ENCODE results near the gene PRUNE1.

PRUNE1 gene

DNA sequence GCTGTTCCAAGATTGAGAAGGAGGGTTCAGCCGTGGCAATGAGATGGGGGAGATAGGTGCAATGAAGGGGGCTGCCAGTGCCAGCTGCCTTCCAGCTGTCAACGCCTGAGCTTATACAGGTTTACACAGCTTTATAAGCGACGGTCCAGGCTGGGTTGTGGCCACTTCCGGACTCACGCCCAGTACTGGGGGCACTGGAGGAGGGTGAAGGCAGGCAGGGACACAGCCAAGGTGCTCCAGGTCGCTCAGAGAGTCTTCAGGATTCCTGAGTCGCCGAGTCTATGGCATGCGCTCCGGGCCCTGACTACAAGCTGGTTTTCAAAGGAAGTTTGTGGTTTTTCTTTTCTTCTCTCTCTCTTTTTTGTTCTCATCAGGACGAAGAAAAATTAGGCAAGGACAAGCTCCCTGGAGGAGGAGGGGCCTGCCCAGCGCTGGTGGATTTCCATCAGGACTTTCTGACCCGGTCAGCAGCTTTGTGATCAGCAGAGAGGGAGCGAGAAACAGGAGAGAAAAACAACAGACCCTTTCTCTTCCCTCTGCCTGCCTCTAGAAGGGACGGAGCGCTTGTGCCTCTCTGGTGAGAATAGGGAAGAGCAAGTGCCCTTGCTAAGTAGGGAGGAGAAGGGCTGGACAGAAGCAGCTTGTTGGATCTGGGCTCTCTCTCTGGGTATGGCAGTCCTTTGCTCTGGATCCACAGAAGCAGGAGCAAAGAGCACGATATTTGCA is 1.8 kb upstream of the PRUNE1 start, which contains the start of gene MINDY1:
MINDY1 (minus strand) TSS at position 576 of the 726 bp plus-strand sequence. CDS start 4,285 bp downstream, outside the sequence.
- Histone ChIP-seq H3K4me3 (ENCODE audit: low read length) (peak within 1 kb of the TSS; percentile 8), H3K79me2 (ENCODE audit: control insufficient read depth, insufficient read depth, low read length) (no peaks in the 10 kb centered on the region), H3K36me3 (ENCODE audit: control insufficient read depth, insufficient read depth, low read length) (no peaks in the 10 kb centered on the region), H3K27ac (ENCODE audit: low read depth, low read length) (peak within 1 kb of the TSS; percentile 40), H3K27me3 (ENCODE audit: insufficient read depth, low read length, poor library complexity) (no peaks in the 10 kb centered on the region), H3K4ac (ENCODE audit: low read depth, low read length) (no peak within 1 kb of the TSS), H4K8ac (ENCODE audit: low read depth, low read length) (no peak within 1 kb of the TSS), H3K18ac (ENCODE audit: low read length) (no peak within 1 kb of the TSS), H2AK5ac (ENCODE audit: low read length) (no peak within 1 kb of the TSS), H3K23ac (ENCODE audit: low read length) (peak within 1 kb of the TSS; percentile 92), H4K5ac (ENCODE audit: low read length) (peak within 1 kb of the TSS; percentile 39), H3K56ac (ENCODE audit: low read length) (peak within 1 kb of the TSS; percentile 87), H3K9ac (ENCODE audit: low read length) (peak within 1 kb of the TSS; percentile 69), H2BK5ac (ENCODE audit: low read length) (no peak within 1 kb of the TSS), H3K4me2 (ENCODE audit: low read length) (peak within 1 kb of the TSS; percentile 68), H2BK120ac (ENCODE audit: low read depth, low read length) (no peak within 1 kb of the TSS), H3K79me1 (ENCODE audit: low read length) (peaks cover 2% of the 10 kb centered on the region), H3K4me1 (ENCODE audit: control insufficient read depth, low read depth, low read length) (peaks cover 7% of the 10 kb centered on the region), H2BK15ac (replicated peaks; ENCODE audit: low read depth) (no peak within 1 kb of the TSS)
- peak; percentile 98 for DNase-seq
- WGBS (ENCODE audit: extremely low coverage, insufficient coverage, low lambda C conversion rate), result no CpG with 5 or more reads among the region's 18 CpGs

- H3K4me1 ChIP-seq (ENCODE audit: control insufficient read depth, low read depth, low read length), result peaks cover 7% of the 10 kb centered on the region
Observed at GRCh38 chr1:151007853-151008243, 401 bp upstream of the PRUNE1 start.

GRCh38 chr1:151009206-151009587 is 948 bp downstream of the PRUNE1 start:
- H4K5ac ChIP-seq (ENCODE audit: low read length), result no peak overlapping the region
- H4K8ac ChIP-seq (ENCODE audit: low read depth, low read length), result no peak overlapping the region
- H2BK120ac ChIP-seq (ENCODE audit: low read depth, low read length), result no peak overlapping the region
- no peak overlapping the region for H3K27ac ChIP-seq (ENCODE audit: low read depth, low read length)
- no peaks in the 10 kb centered on the region for H3K79me2 ChIP-seq (ENCODE audit: control insufficient read depth, insufficient read depth, low read length)
- no CpG with 5 or more reads among the region's 3 CpGs for WGBS (ENCODE audit: extremely low coverage, insufficient coverage, low lambda C conversion rate)
- no peaks in the 10 kb centered on the region for H3K36me3 ChIP-seq (ENCODE audit: control insufficient read depth, insufficient read depth, low read length)
- no peak overlapping the region for H2AK5ac ChIP-seq (ENCODE audit: low read length)
- peak overlapping the region; percentile 93 for H3K4me3 ChIP-seq (ENCODE audit: low read length)
- H3K4me2 ChIP-seq (ENCODE audit: low read length), result peak overlapping the region; percentile 61
- no peak overlapping the region for H3K18ac ChIP-seq (ENCODE audit: low read length)
- H3K79me1 ChIP-seq (ENCODE audit: low read length), result peaks cover 2% of the 10 kb centered on the region
- H3K56ac ChIP-seq (ENCODE audit: low read length), result peak overlapping the region; percentile 97
- no peaks in the 10 kb centered on the region for H3K27me3 ChIP-seq (ENCODE audit: insufficient read depth, low read length, poor library complexity)
- no peak overlapping the region for H2BK5ac ChIP-seq (ENCODE audit: low read length)
- no peak for DNase-seq
- H2BK15ac ChIP-seq (replicated peaks; ENCODE audit: low read depth), result no peak overlapping the region
- H3K23ac ChIP-seq (ENCODE audit: low read length), result no peak overlapping the region
- H3K9ac ChIP-seq (ENCODE audit: low read length), result peak overlapping the region; percentile 87
- H3K4ac ChIP-seq (ENCODE audit: low read depth, low read length), result no peak overlapping the region
- H3K4me1 ChIP-seq (ENCODE audit: control insufficient read depth, low read depth, low read length), result peaks cover 7% of the 10 kb centered on the region

More at GRCh38 chr1:151007853-151008243, 401 bp upstream of the PRUNE1 start:
- Histone ChIP-seq H3K27me3 (ENCODE audit: insufficient read depth, low read length, poor library complexity) (no peaks in the 10 kb centered on the region), H2AK5ac (ENCODE audit: low read length) (no peak overlapping the region), H2BK5ac (ENCODE audit: low read length) (no peak overlapping the region), H3K56ac (ENCODE audit: low read length) (peak overlapping the region; percentile 65), H3K9ac (ENCODE audit: low read length) (peak overlapping the region; percentile 14), H3K79me1 (ENCODE audit: low read length) (peaks cover 2% of the 10 kb centered on the region), H2BK120ac (ENCODE audit: low read depth, low read length) (no peak overlapping the region), H4K8ac (ENCODE audit: low read depth, low read length) (no peak overlapping the region), H3K27ac (ENCODE audit: low read depth, low read length) (no peak overlapping the region), H4K5ac (ENCODE audit: low read length) (no peak overlapping the region), H3K4me2 (ENCODE audit: low read length) (peak overlapping the region; percentile 14), H3K36me3 (ENCODE audit: control insufficient read depth, insufficient read depth, low read length) (no peaks in the 10 kb centered on the region), H3K4me3 (ENCODE audit: low read length) (no peak overlapping the region), H3K79me2 (ENCODE audit: control insufficient read depth, insufficient read depth, low read length) (no peaks in the 10 kb centered on the region), H3K4ac (ENCODE audit: low read depth, low read length) (no peak overlapping the region), H3K18ac (ENCODE audit: low read length) (no peak overlapping the region), H2BK15ac (replicated peaks; ENCODE audit: low read depth) (no peak overlapping the region), H3K23ac (ENCODE audit: low read length) (no peak overlapping the region)
- DNase-seq, result no peak
- WGBS (ENCODE audit: extremely low coverage, insufficient coverage, low lambda C conversion rate), result no CpG with 5 or more reads among the region's 4 CpGs

GRCh38 chr1:151009674-151010345 is 1.6 kb downstream of the PRUNE1 start:
- Histone ChIP-seq H2BK120ac (ENCODE audit: low read depth, low read length) (no peak overlapping the region), H3K36me3 (ENCODE audit: control insufficient read depth, insufficient read depth, low read length) (no peaks in the 10 kb centered on the region), H3K4me1 (ENCODE audit: control insufficient read depth, low read depth, low read length) (peaks cover 7% of the 10 kb centered on the region), H2BK5ac (ENCODE audit: low read length) (no peak overlapping the region), H3K79me2 (ENCODE audit: control insufficient read depth, insufficient read depth, low read length) (no peaks in the 10 kb centered on the region), H3K18ac (ENCODE audit: low read length) (no peak overlapping the region), H3K27me3 (ENCODE audit: insufficient read depth, low read length, poor library complexity) (no peaks in the 10 kb centered on the region), H3K23ac (ENCODE audit: low read length) (no peak overlapping the region), H3K9ac (ENCODE audit: low read length) (no peak overlapping the region), H3K56ac (ENCODE audit: low read length) (no peak overlapping the region), H3K27ac (ENCODE audit: low read depth, low read length) (no peak overlapping the region), H2BK15ac (replicated peaks; ENCODE audit: low read depth) (no peak overlapping the region), H3K4me3 (ENCODE audit: low read length) (no peak overlapping the region), H3K4ac (ENCODE audit: low read depth, low read length) (no peak overlapping the region), H3K79me1 (ENCODE audit: low read length) (peaks cover 2% of the 10 kb centered on the region), H4K5ac (ENCODE audit: low read length) (no peak overlapping the region), H2AK5ac (ENCODE audit: low read length) (no peak overlapping the region), H4K8ac (ENCODE audit: low read depth, low read length) (no peak overlapping the region), H3K4me2 (ENCODE audit: low read length) (no peak overlapping the region)
- WGBS (ENCODE audit: extremely low coverage, insufficient coverage, low lambda C conversion rate), result no CpG with 5 or more reads among the region's 8 CpGs
- no peak for DNase-seq

- Histone ChIP-seq H2AK5ac (ENCODE audit: low read length) (no peak overlapping the region), H4K8ac (ENCODE audit: low read depth, low read length) (no peak overlapping the region), H3K36me3 (ENCODE audit: control insufficient read depth, insufficient read depth, low read length) (no peaks in the 10 kb centered on the region), H3K9ac (ENCODE audit: low read length) (no peak overlapping the region), H3K4me2 (ENCODE audit: low read length) (no peak overlapping the region), H4K5ac (ENCODE audit: low read length) (no peak overlapping the region), H3K4me1 (ENCODE audit: control insufficient read depth, low read depth, low read length) (peaks cover 7% of the 10 kb centered on the region), H3K56ac (ENCODE audit: low read length) (no peak overlapping the region), H3K79me1 (ENCODE audit: low read length) (peaks cover 2% of the 10 kb centered on the region), H3K79me2 (ENCODE audit: control insufficient read depth, insufficient read depth, low read length) (no peaks in the 10 kb centered on the region), H3K23ac (ENCODE audit: low read length) (no peak overlapping the region), H3K18ac (ENCODE audit: low read length) (no peak overlapping the region), H3K27me3 (ENCODE audit: insufficient read depth, low read length, poor library complexity) (no peaks in the 10 kb centered on the region), H3K27ac (ENCODE audit: low read depth, low read length) (no peak overlapping the region), H2BK120ac (ENCODE audit: low read depth, low read length) (no peak overlapping the region), H2BK5ac (ENCODE audit: low read length) (no peak overlapping the region), H3K4me3 (ENCODE audit: low read length) (no peak overlapping the region), H2BK15ac (replicated peaks; ENCODE audit: low read depth) (no peak overlapping the region), H3K4ac (ENCODE audit: low read depth, low read length) (no peak overlapping the region)
- no CpG with 5 or more reads among the region's 3 CpGs for WGBS (ENCODE audit: extremely low coverage, insufficient coverage, low lambda C conversion rate)
- no peak for DNase-seq
Observed at GRCh38 chr1:151010346-151010726, 2.1 kb downstream of the PRUNE1 start.
